Adrenal gland (tissue), 12 donors: Measurements from ENCODE around the gene COPS3. TPM values are rescaled to one million over a fixed set of nuclear protein-coding genes. Genes with fewer than 3 reads are reported as not detected.

Experiments used
- DNase-seq, 7 donors: peaks; one replicate each; pipeline ENCODE4 v3.0.0-alpha.2; 2019 to 2020
- H3K27ac ChIP-seq, 5 donors: fragments of 200-600 bp; sonication (generic) in 4 of 5; 1 replicate in 3 of 5; 2 replicates in 2 of 5; pipeline versions ENCODE4 v1.5.1 to v1.8.0; 2016 to 2020; ENCODE audit warnings: mild to moderate bottlenecking in 1 of 5
- H3K27me3 ChIP-seq: fragments of 200-600 bp; 2 replicates; pipeline ENCODE4 v1.8.0; 2021
- H3K36me3 ChIP-seq, 2 donors: fragments of 200-600 bp; replicated peaks in 1 of 2; 1 replicate in 1 of 2; 2 replicates in 1 of 2; pipeline versions ENCODE4 v1.5.1 to v1.8.0; 2018 to 2022
- H3K4me1 ChIP-seq, 2 donors: fragments of 200-600 bp; replicated peaks in 1 of 2; 1 replicate in 1 of 2; 2 replicates in 1 of 2; pipeline versions ENCODE4 v1.5.1 to v1.8.0; 2018 to 2021
- H3K4me3 ChIP-seq, 4 donors: fragments of 200-600 bp; sonication (generic) in 3 of 4; one replicate each; pipeline ENCODE4 v1.5.1; 2016 to 2018
- H3K9me3 ChIP-seq, 3 donors: fragments of 200-600 bp; sonication (generic) in 1 of 3; replicated peaks in 1 of 3; 1 replicate in 2 of 3; 2 replicates in 1 of 3; pipeline versions ENCODE4 v1.5.1 to v1.8.0; 2016 to 2021
- CTCF ChIP-seq, 6 experiments: fragments of 450-650 bp in 4 of 6; fragments of 200-600 bp in 2 of 6; sonication (generic) in 1 of 6; IDR thresholded peaks; 1 replicate in 5 of 6; 2 replicates in 1 of 6; pipeline versions ENCODE4 v1.5.1 to v1.8.0; 2016 to 2021; ENCODE audit warnings: antibody characterized with exemption in 6 of 6, mild to moderate bottlenecking in 2 of 6, moderate library complexity in 1 of 6
- POLR2A ChIP-seq, 2 donors: fragments of 450-650 bp; IDR thresholded peaks; one replicate each; pipeline ENCODE4 v1.6.1; 2017; ENCODE audit warnings: antibody characterized with exemption in 2 of 2, mild to moderate bottlenecking in 2 of 2, moderate library complexity in 1 of 2
- WGBS, 4 donors: extraction: QIAGEN DNeasy Blood & Tissue Kit in 2 of 4; methylation state at CpG; one replicate each; pipeline versions ENCODE4 v1.1.5 to v1.1.7; 2013 to 2017; 5-methylcytosine and 5-hydroxymethylcytosine counted together
- intact Hi-C, 2 donors: fragments of 100-400 bp; cut with DNase I; formaldehyde crosslinking; loops; one replicate each; pipeline versions ENCODE4 v1.14.1 to v1.15.0; 2022 to 2023
- polyA plus RNA-seq, 3 donors: library from polyadenylated mRNA; stranded (reverse); fragments of 200-250 nt in 2 of 3; fragments of 350-450 nt in 1 of 3; fragmentation: Illumina TruSeq in 1 of 3; extraction: RNeasy Lipid Tissue Mini Kit (QIAGEN cat#74804) in 1 of 3; gene quantifications; one replicate each; pipeline ENCODE4 v1.2.3, GENCODE V29; 2013 to 2014
- total RNA-seq, 9 donors: library from RNA; depleted of rRNA in 4 of 9; stranded (reverse); fragments of >200 nt in 4 of 9; fragments of 120-200 nt in 1 of 9; fragmentation: NEBNext Ultra II Directional in 1 of 9; extraction: Animal tissue kit (Norgen Biotek cat#: 25700) in 1 of 9; gene quantifications; one replicate each; pipeline versions ENCODE4 v1.1.0 to v1.2.4, GENCODE V29; 2013 to 2023
- donor health status: healthy with polysubstance abuse.
- donor health status: Bipolar disorder and iron deficiency.
- donor health status: DM: yes; HTN: yes; CAD: no.
- donor health status: DM: no; HTN: no; CAD: no.
- donor health status: DM: no; HTN: no; CAD: no.
- donor health status: DM: yes; HTN: yes; CAD: no.

COPS3 gene
- total and polyA plus RNA-seq, 12 donors: 18.7 to 140 (median 52.3) TPM

- no peaks in the 10 kb centered on the region for H3K36me3 ChIP-seq
- no peak overlapping the region for H3K4me3 ChIP-seq
- peak overlapping the region in 1 of 5 donors; percentile 64 for H3K27ac ChIP-seq
- DNase-seq: no peak
- TF ChIP-seq POLR2A (IDR thresholded peaks at IDR 0.05) (no peak), CTCF (IDR thresholded peaks at IDR 0.05) (no peak)
- WGBS, 4 donors: 81 to 91% (median 84%) methylated on average over 9 to 15 of the region's 15 CpGs
- H3K27me3 ChIP-seq: no peaks in the 10 kb centered on the region
- peaks cover 29 to 44% of the 10 kb centered on the region in 2 donors for H3K4me1 ChIP-seq
- H3K9me3 ChIP-seq: no peaks in the 10 kb centered on the region
- intact Hi-C loops: loop anchor here in 1 of 2 donors (10.0 kb wide), 1 partner anchor 58 kb away; no protein-coding TSS in a partner anchor
Observed at GRCh38 chr17:17203173-17203730, 77.8 kb downstream of the COPS3 start.

- intact Hi-C loops: loop anchor here in 1 of 2 donors (10.0 kb wide), 1 partner anchor 57 kb away; no protein-coding TSS in a partner anchor
- Histone ChIP-seq H3K9me3 (no peaks in the 10 kb centered on the region), H3K4me1 (peaks cover 29 to 44% of the 10 kb centered on the region in 2 donors), H3K36me3 (no peaks in the 10 kb centered on the region), H3K27me3 (no peaks in the 10 kb centered on the region), H3K27ac (peak overlapping the region in 3 of 5 donors; percentile 15 to 60 (median 53)), H3K4me3 (no peak overlapping the region)
- WGBS, 4 donors: 35 to 49% (median 43%) methylated on average over 8 of the region's 8 CpGs
- TF ChIP-seq CTCF (IDR thresholded peaks at IDR 0.05) (no peak), POLR2A (IDR thresholded peaks at IDR 0.05) (no peak)
- peak; percentile 51 to 88 (median 80) for DNase-seq
Observed at GRCh38 chr17:17201907-17202306, 79.1 kb downstream of the COPS3 start.

GRCh38 chr17:17201271-17201670 is 79.8 kb downstream of the COPS3 start:
- H3K36me3 ChIP-seq: no peaks in the 10 kb centered on the region
- peak overlapping the region in 1 of 5 donors; percentile 53 for H3K27ac ChIP-seq
- no peak for TF ChIP-seq CTCF (IDR thresholded peaks at IDR 0.05)
- TF ChIP-seq POLR2A (IDR thresholded peaks at IDR 0.05): no peak
- no peak for DNase-seq
- intact Hi-C loops: loop anchor here in 1 of 2 donors (10.0 kb wide), 1 partner anchor 56 kb away; no protein-coding TSS in a partner anchor
- WGBS, 4 donors: 83 to 90% (median 86%) methylated on average over 10 of the region's 10 CpGs
- H3K4me1 ChIP-seq: peaks cover 27 to 40% of the 10 kb centered on the region in 2 donors
- no peaks in the 10 kb centered on the region for H3K9me3 ChIP-seq
- no peak overlapping the region for H3K4me3 ChIP-seq
- no peaks in the 10 kb centered on the region for H3K27me3 ChIP-seq

- Histone ChIP-seq H3K9me3 (no peaks in the 10 kb centered on the region), H3K27me3 (no peaks in the 10 kb centered on the region), H3K27ac (peak overlapping the region in 1 of 5 donors; percentile 53), H3K4me1 (peaks cover 22 to 36% of the 10 kb centered on the region in 2 donors), H3K4me3 (no peak overlapping the region), H3K36me3 (no peaks in the 10 kb centered on the region)
- WGBS, 4 donors: 59 to 91% (median 68%) methylated on average over 4 to 5 of the region's 5 CpGs
- intact Hi-C loops: loop anchor here in 1 of 2 donors (10.0 kb wide), 1 partner anchor 56 kb away; no protein-coding TSS in a partner anchor
- no peak for DNase-seq
- no peak for TF ChIP-seq POLR2A (IDR thresholded peaks at IDR 0.05)
- TF ChIP-seq CTCF (IDR thresholded peaks at IDR 0.05): no peak
Observed at GRCh38 chr17:17200831-17201230, 80.2 kb downstream of the COPS3 start.
